ACHN (cell line): ENCODE data around the gene PMAIP1.
"Not testable (repeated sequence)": the region's sequence is repeated elsewhere in the genome, so short reads cannot be mapped to it uniquely, and the experiment has no call there.

Experiments used
- DNase-seq: peaks from one replicate; pipeline ENCODE4 v3.0.0-alpha.2; 2015
- in situ Hi-C: cut with HindIII; loops from 2 replicates; pipeline ENCODE4 v1.10.0; 2017; ENCODE audit warnings: low sequenced_read_pairs, low pct_ligation_motif_present, low pct_unique_long_range_greater_than_20kb

Gene PMAIP1

GRCh38 chr18:59881728-59882656 lies 17.8 kb upstream of the PMAIP1 start:
- DNase-seq, result no peak

GRCh38 chr18:59884351-59884750 lies 15.4 kb upstream of the PMAIP1 start:
- DNase-seq, result no peak
- in situ Hi-C loops, result no loop called here

More at GRCh38 chr18:59881728-59882656, 17.8 kb upstream of the PMAIP1 start:
- in situ Hi-C loops, result no loop called here

GRCh38 chr18:59885579-59886163 lies 14.1 kb upstream of the PMAIP1 start:
- DNase-seq, result peak; percentile 30
- in situ Hi-C loops, result no loop called here

- DNase-seq, in situ Hi-C loops: not testable (repeated sequence)
These were observed 13.4 kb upstream of the PMAIP1 start for GRCh38 chr18:59886399-59886798.

GRCh38 chr18:59892123-59892522 lies 7.7 kb upstream of the PMAIP1 start:
- in situ Hi-C loops, result no loop called here
- no peak for DNase-seq

GRCh38 chr18:59893971-59894370 lies 5.8 kb upstream of the PMAIP1 start:
- in situ Hi-C loops, result no loop called here
- no peak for DNase-seq

- in situ Hi-C loops, result no loop called here
- DNase-seq, result no peak
These were observed 2.4 kb upstream of the PMAIP1 start for GRCh38 chr18:59897321-59897954.

- in situ Hi-C loops, result no loop called here
- no peak for DNase-seq
These were observed 1.7 kb upstream of the PMAIP1 start for GRCh38 chr18:59898093-59898492.

GRCh38 chr18:59898609-59899297 lies 1.0 kb upstream of the PMAIP1 start:
- in situ Hi-C loops, result no loop called here

GRCh38 chr18:59900222-59901128 lies 679 bp downstream of the PMAIP1 start:
- in situ Hi-C loops, result no loop called here

More at GRCh38 chr18:59898609-59899297, 1.0 kb upstream of the PMAIP1 start:
- DNase-seq, result no peak

GRCh38 chr18:59902131-59902992 lies 2.6 kb downstream of the PMAIP1 start:
- DNase-seq, result peak; percentile 59
- in situ Hi-C loops, result no loop called here

More at GRCh38 chr18:59900222-59901128, 679 bp downstream of the PMAIP1 start:
- DNase-seq, result peak; percentile 84

- in situ Hi-C loops, result no loop called here
- DNase-seq, result no peak
These were observed 3.3 kb downstream of the PMAIP1 start for GRCh38 chr18:59902993-59903610.

- in situ Hi-C loops, result no loop called here
These were observed 4.3 kb downstream of the PMAIP1 start for GRCh38 chr18:59904011-59904601.

GRCh38 chr18:59905686-59906091 lies 5.9 kb downstream of the PMAIP1 start:
- DNase-seq, result no peak
- in situ Hi-C loops, result no loop called here

More at GRCh38 chr18:59904011-59904601, 4.3 kb downstream of the PMAIP1 start:
- no peak for DNase-seq

GRCh38 chr18:59906203-59906602 lies 6.4 kb downstream of the PMAIP1 start:
- no peak for DNase-seq
- in situ Hi-C loops, result no loop called here

GRCh38 chr18:59907172-59907571 lies 7.4 kb downstream of the PMAIP1 start:
- no peak for DNase-seq
- in situ Hi-C loops, result no loop called here
